Posterior vena cava (tissue), 2 donors: Measurements from ENCODE around the gene TPSG1. TPM values are rescaled to one million over a fixed set of nuclear protein-coding genes. Genes with fewer than 3 reads are reported as not detected.

ENCODE experiments used
- total RNA-seq, 2 donors: library from RNA; stranded (reverse); fragmentation: NEBNext Ultra II Directional; extraction: Animal tissue kit (Norgen Biotek cat#: 25700); gene quantifications; one replicate each; pipeline ENCODE4 v1.2.1, GENCODE V29; 2021
- donor health status: DM: yes; HTN: yes; CAD: no.
- donor health status: DM: yes; HTN: yes; CAD: no.

Gene TPSG1
- total RNA-seq, 2 donors from 2014 or later = 0.52 to 1.3 TPM

Other genes starting within 250 kb of the TPSG1 start
- gene SOX8, start 243.5 kb downstream of the TPSG1 start, total RNA-seq = under 1 TPM; 0.71 to 0.79 TPM
- gene SSTR5, start 152.5 kb downstream of the TPSG1 start, total RNA-seq = not detected
- not detected for gene C1QTNF8, start 129.0 kb downstream of the TPSG1 start, total RNA-seq
- gene CACNA1H, start 72.2 kb downstream of the TPSG1 start, total RNA-seq = 10 to 100 TPM; 67.3 to 79.2 TPM
- 10 to 100 TPM; 24.3 to 58.7 TPM for gene TPSB2, start 4.9 kb upstream of the TPSG1 start, total RNA-seq
- gene TPSAB1, start 15.4 kb upstream of the TPSG1 start, total RNA-seq = 10 to 100 TPM; 12.2 to 48.3 TPM
- 1 to 10 TPM in 1 of 2 donors, under 1 TPM in 1; 0.57 to 4.1 TPM for gene TPSD1, start 30.8 kb upstream of the TPSG1 start, total RNA-seq
- 10 to 100 TPM; 68.0 to 68.4 TPM for gene UBE2I, start 84.4 kb upstream of the TPSG1 start, total RNA-seq
- under 1 TPM; 0.24 to 0.56 TPM for gene BAIAP3, start 108.4 kb upstream of the TPSG1 start, total RNA-seq
- 10 to 100 TPM; 40.4 to 40.7 TPM for gene TSR3, start 126.6 kb upstream of the TPSG1 start, total RNA-seq
- gene GNPTG, start 126.7 kb upstream of the TPSG1 start, total RNA-seq = 10 to 100 TPM; 48.4 to 55.6 TPM
- 10 to 100 TPM in 1 of 2 donors, 1 to 10 TPM in 1; 9.9 to 11.3 TPM for gene UNKL, start 189.4 kb upstream of the TPSG1 start, total RNA-seq
- 1 to 10 TPM; 8.9 to 9.9 TPM for gene UQCC4, start 195.5 kb upstream of the TPSG1 start, total RNA-seq
- gene PERCC1, start 205.8 kb upstream of the TPSG1 start, total RNA-seq = not detected
- gene CCDC154, start 219.3 kb upstream of the TPSG1 start, total RNA-seq = under 1 TPM; 0.42 to 0.76 TPM
- gene CLCN7, start 249.8 kb upstream of the TPSG1 start, total RNA-seq = 10 to 100 TPM; 35.8 to 52.6 TPM